H9 (cell line): ENCODE measurements around the gene ARHGAP30. TPM values are rescaled to one million over a fixed set of nuclear protein-coding genes. Genes with fewer than 3 reads are reported as not detected.

Experiments
- DNase-seq: peaks from one replicate; pipeline ENCODE4 v3.0.0-alpha.2; 2017
- H2AFZ ChIP-seq: one replicate; pipeline ENCODE4 v1.6.1; 2013; ENCODE audit warnings: mild to moderate bottlenecking, low read length, control low read depth, moderate library complexity
- H2AK5ac ChIP-seq: 2 replicates; pipeline ENCODE4 v1.6.1; 2013; ENCODE audit warnings: low read length, control low read depth, mixed read lengths; ENCODE audit not compliant: insufficient read length
- H2BK120ac ChIP-seq: one replicate; pipeline ENCODE4 v1.6.1; 2013; ENCODE audit warnings: low read depth, mild to moderate bottlenecking, low read length, control low read depth, inconsistent platforms; ENCODE audit not compliant: poor library complexity, severe bottlenecking
- H2BK12ac ChIP-seq: 2 replicates; pipeline ENCODE4 v1.6.1; 2013; ENCODE audit warnings: low read length, control low read depth, mixed read lengths, low read depth; ENCODE audit not compliant: insufficient read length
- H2BK15ac ChIP-seq: 2 replicates; pipeline ENCODE4 v1.6.1; 2013; ENCODE audit warnings: low read depth, low read length, control low read depth
- H2BK20ac ChIP-seq: one replicate; pipeline ENCODE4 v1.6.1; 2013; ENCODE audit warnings: low read depth, mild to moderate bottlenecking, low read length, control low read depth, inconsistent platforms; ENCODE audit not compliant: poor library complexity, severe bottlenecking
- H2BK5ac ChIP-seq: 2 replicates; pipeline ENCODE4 v1.6.1; 2013; ENCODE audit warnings: low read length, control low read depth, mixed read lengths; ENCODE audit not compliant: insufficient read length
- H3K14ac ChIP-seq: 2 replicates; pipeline ENCODE4 v1.6.1; 2013; ENCODE audit warnings: low read length, control low read depth; ENCODE audit not compliant: insufficient read depth
- H3K18ac ChIP-seq: 2 replicates; pipeline ENCODE4 v1.6.1; 2013; ENCODE audit warnings: low read depth, mild to moderate bottlenecking, mixed read lengths, low read length, control low read depth; ENCODE audit not compliant: insufficient read length
- H3K23ac ChIP-seq: 2 replicates; pipeline ENCODE4 v1.6.1; 2013; ENCODE audit warnings: low read length, control low read depth, mixed read lengths, low read depth; ENCODE audit not compliant: insufficient read length
- H3K23me2 ChIP-seq: 2 replicates; pipeline ENCODE4 v1.6.1; 2013; ENCODE audit warnings: low read depth, mild to moderate bottlenecking, mixed read lengths, low read length, control low read depth; ENCODE audit not compliant: insufficient read length, poor library complexity, severe bottlenecking
- H3K27ac ChIP-seq: 2 replicates; pipeline ENCODE4 v1.5.1; 2013; ENCODE audit warnings: low read length, control low read depth, mixed read lengths, low read depth; ENCODE audit not compliant: insufficient read length
- H3K27me3 ChIP-seq: 2 replicates; pipeline ENCODE4 v1.6.1; 2013; ENCODE audit warnings: low read length, control low read depth, inconsistent platforms; ENCODE audit not compliant: insufficient read depth
- H3K4ac ChIP-seq: 2 replicates; pipeline ENCODE4 v1.6.1; 2013; ENCODE audit warnings: low read depth, mild to moderate bottlenecking, control low read depth, inconsistent platforms, low read length, moderate library complexity
- H3K4me1 ChIP-seq: 2 replicates; pipeline ENCODE4 v1.6.1; 2013; ENCODE audit warnings: low read length, control low read depth, inconsistent platforms; ENCODE audit not compliant: insufficient read depth
- H3K4me2 ChIP-seq: 2 replicates; pipeline ENCODE4 v1.6.1; 2013; ENCODE audit warnings: low read length, control low read depth, mixed read lengths; ENCODE audit not compliant: insufficient read length, insufficient read depth
- H3K56ac ChIP-seq: 2 replicates; pipeline ENCODE4 v1.6.1; 2013; ENCODE audit warnings: low read depth, mild to moderate bottlenecking, mixed read lengths, low read length, control low read depth; ENCODE audit not compliant: insufficient read length
- H3K79me1 ChIP-seq: 2 replicates; pipeline ENCODE4 v1.6.1; 2013; ENCODE audit warnings: low read depth, mild to moderate bottlenecking, moderate library complexity, low read length, control low read depth, inconsistent platforms; ENCODE audit not compliant: insufficient read depth, poor library complexity, severe bottlenecking
- H3K79me2 ChIP-seq: 2 replicates; pipeline ENCODE4 v1.6.1; 2013; ENCODE audit warnings: low read length, control low read depth, inconsistent platforms; ENCODE audit not compliant: insufficient read depth
- H3K9ac ChIP-seq: 2 replicates; pipeline ENCODE4 v1.6.1; 2013; ENCODE audit warnings: low read length, control low read depth, mixed read lengths; ENCODE audit not compliant: insufficient read length; ENCODE audit errors: extremely low read depth
- H3K9me3 ChIP-seq: one replicate; pipeline ENCODE4 v1.6.1; 2013; ENCODE audit warnings: low read depth, low read length, inconsistent platforms; ENCODE audit not compliant: control insufficient read depth
- H3T11ph ChIP-seq: one replicate; pipeline ENCODE4 v1.6.1; 2013; ENCODE audit warnings: mild to moderate bottlenecking, low read length, control low read depth, inconsistent platforms
- H4K20me1 ChIP-seq: one replicate; pipeline ENCODE4 v1.6.1; 2013; ENCODE audit not compliant: control insufficient read depth, insufficient read length, insufficient read depth
- H4K5ac ChIP-seq: 2 replicates; pipeline ENCODE4 v1.6.1; 2013; ENCODE audit warnings: low read depth, mild to moderate bottlenecking, mixed read lengths, low read length, control low read depth; ENCODE audit not compliant: insufficient read length
- H4K8ac ChIP-seq: replicated peaks from 2 replicates; pipeline ENCODE4 v1.6.1; 2013; ENCODE audit warnings: low read length, control low read depth, mixed read lengths, low read depth; ENCODE audit not compliant: insufficient read length
- H4K91ac ChIP-seq: 2 replicates; pipeline ENCODE4 v1.6.1; 2013; ENCODE audit warnings: low read depth, mild to moderate bottlenecking, moderate library complexity, mixed read lengths, low read length, control low read depth; ENCODE audit not compliant: insufficient read length
- H3K27ac Mint-ChIP-seq, 3 experiments: 2 replicates in 2 of 3; 3 replicates in 1 of 3; pipeline ENCODE4 v1.8.0; 2020 to 2021; ENCODE audit warnings: mixed read lengths in 3 of 3, mild to moderate bottlenecking in 1 of 3, moderate library complexity in 1 of 3
- H3K27me3 Mint-ChIP-seq: 2 replicates; pipeline ENCODE4 v1.8.0; 2021; ENCODE audit warnings: low read depth, mild to moderate bottlenecking, moderate library complexity, mixed read lengths
- H3K36me3 Mint-ChIP-seq, 3 experiments: 2 replicates in 2 of 3; 3 replicates in 1 of 3; pipeline ENCODE4 v1.8.0; 2020 to 2021; ENCODE audit warnings: low read depth in 3 of 3, mixed read lengths in 3 of 3; ENCODE audit not compliant: insufficient read depth in 1 of 3
- H3K4me1 Mint-ChIP-seq, 2 experiments: 2 replicates each; pipeline ENCODE4 v1.8.0; 2020; ENCODE audit warnings: mixed read lengths in 2 of 2
- H3K4me3 Mint-ChIP-seq, 2 experiments: 2 replicates in 1 of 2; 3 replicates in 1 of 2; pipeline ENCODE4 v1.8.0; 2020 to 2021; ENCODE audit warnings: mild to moderate bottlenecking in 2 of 2, mixed read lengths in 2 of 2, moderate library complexity in 1 of 2
- H3K9me3 Mint-ChIP-seq, 2 experiments: 2 replicates in 1 of 2; 3 replicates in 1 of 2; pipeline ENCODE4 v1.8.0; 2020; ENCODE audit warnings: mild to moderate bottlenecking in 2 of 2, mixed read lengths in 2 of 2, moderate library complexity in 1 of 2
- WGBS: extraction: QIAGEN DNeasy Blood & Tissue Kit; methylation state at CpG from one replicate; pipeline ENCODE4 v1.1.7; 2013; ENCODE audit warnings: missing lambda C conversion rate, low lambda C conversion rate, mixed read lengths; ENCODE audit not compliant: insufficient read length; ENCODE audit errors: extremely low coverage; 5-methylcytosine and 5-hydroxymethylcytosine counted together
- total RNA-seq: library from RNA; stranded (reverse); gene quantifications from 2 replicates; pipeline ENCODE4 v1.2.1, GENCODE V29; 2021
- TF ChIP-seq, protein P1 (sequence below): fragments of 200-600 bp; sonication (generic); conservative IDR thresholded peaks from 3 replicates; pipeline ENCODE4 v1.8.0; 2021; ENCODE audit warnings: antibody characterized with exemption, mild to moderate bottlenecking

The ARHGAP30 gene
- total RNA-seq, 1 experiment from 2014 or later, result 0.13 TPM

GRCh38 chr1:161100556-161100955 lies 30.9 kb upstream of the ARHGAP30 start:
- no peaks in the 10 kb centered on the region for H4K20me1 ChIP-seq
- H3K27me3 Mint-ChIP-seq, result peaks cover 4% of the 10 kb centered on the region; the same call in 1 of the 2 replicates
- no peak overlapping the region for H2BK15ac ChIP-seq
- H2BK120ac ChIP-seq, result no peak overlapping the region
- no peaks in the 10 kb centered on the region for H3K79me2 ChIP-seq
- H3K4me2 ChIP-seq, result no peak overlapping the region
- no peak overlapping the region for H2AFZ ChIP-seq
- no peak overlapping the region for H3K56ac ChIP-seq
- no peaks in the 10 kb centered on the region for H3K27me3 ChIP-seq
- no peak overlapping the region; a peak in 1 of 7 replicates for H3K27ac Mint-ChIP-seq
- no peak overlapping the region for H3K23ac ChIP-seq
- H2BK12ac ChIP-seq, result no peak overlapping the region
- no peaks in the 10 kb centered on the region for H3K4me1 ChIP-seq
- no peak overlapping the region for H3K18ac ChIP-seq
- peaks cover 10% of the 10 kb centered on the region for H3K23me2 ChIP-seq
- H4K91ac ChIP-seq, result no peak overlapping the region
- no peak overlapping the region for H3K4ac ChIP-seq
- no peak overlapping the region for H4K5ac ChIP-seq
- no peaks in the 10 kb centered on the region; a peak in 1 of 5 replicates for H3K9me3 Mint-ChIP-seq
- H3K14ac ChIP-seq, result no peak overlapping the region
- no peak for DNase-seq
- no peak overlapping the region for H2AK5ac ChIP-seq
- H3K4me3 Mint-ChIP-seq, result no peak overlapping the region
- H4K8ac ChIP-seq, result no peak overlapping the region
- H2BK20ac ChIP-seq, result no peak overlapping the region
- no peaks in the 10 kb centered on the region for H3K9me3 ChIP-seq
- WGBS, result no CpG with 5 or more reads among the region's 2 CpGs
- H3K36me3 Mint-ChIP-seq, result peaks cover 7 to 28% (median 23%) of the 10 kb centered on the region in 3 experiments
- no peak overlapping the region for H3T11ph ChIP-seq
- no peaks in the 10 kb centered on the region for H3K79me1 ChIP-seq
- no peak overlapping the region for H3K27ac ChIP-seq
- H2BK5ac ChIP-seq, result no peak overlapping the region
- TF ChIP-seq, protein P1, sequence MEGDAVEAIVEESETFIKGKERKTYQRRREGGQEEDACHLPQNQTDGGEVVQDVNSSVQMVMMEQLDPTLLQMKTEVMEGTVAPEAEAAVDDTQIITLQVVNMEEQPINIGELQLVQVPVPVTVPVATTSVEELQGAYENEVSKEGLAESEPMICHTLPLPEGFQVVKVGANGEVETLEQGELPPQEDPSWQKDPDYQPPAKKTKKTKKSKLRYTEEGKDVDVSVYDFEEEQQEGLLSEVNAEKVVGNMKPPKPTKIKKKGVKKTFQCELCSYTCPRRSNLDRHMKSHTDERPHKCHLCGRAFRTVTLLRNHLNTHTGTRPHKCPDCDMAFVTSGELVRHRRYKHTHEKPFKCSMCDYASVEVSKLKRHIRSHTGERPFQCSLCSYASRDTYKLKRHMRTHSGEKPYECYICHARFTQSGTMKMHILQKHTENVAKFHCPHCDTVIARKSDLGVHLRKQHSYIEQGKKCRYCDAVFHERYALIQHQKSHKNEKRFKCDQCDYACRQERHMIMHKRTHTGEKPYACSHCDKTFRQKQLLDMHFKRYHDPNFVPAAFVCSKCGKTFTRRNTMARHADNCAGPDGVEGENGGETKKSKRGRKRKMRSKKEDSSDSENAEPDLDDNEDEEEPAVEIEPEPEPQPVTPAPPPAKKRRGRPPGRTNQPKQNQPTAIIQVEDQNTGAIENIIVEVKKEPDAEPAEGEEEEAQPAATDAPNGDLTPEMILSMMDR, result no peak
- H3K9ac ChIP-seq, result no peak overlapping the region
- H3K4me1 Mint-ChIP-seq, result peaks cover 8 to 9% of the 10 kb centered on the region in 2 experiments
